CD4-positive, alpha-beta T cell treated with Interferon gamma for 1 hour (primary cell): ENCODE data around the gene SNX3.

Source experiments
- DNase-seq: peaks from one replicate; pipeline ENCODE4 v3.0.0-alpha.2; 2020

The SNX3 gene

DNA sequence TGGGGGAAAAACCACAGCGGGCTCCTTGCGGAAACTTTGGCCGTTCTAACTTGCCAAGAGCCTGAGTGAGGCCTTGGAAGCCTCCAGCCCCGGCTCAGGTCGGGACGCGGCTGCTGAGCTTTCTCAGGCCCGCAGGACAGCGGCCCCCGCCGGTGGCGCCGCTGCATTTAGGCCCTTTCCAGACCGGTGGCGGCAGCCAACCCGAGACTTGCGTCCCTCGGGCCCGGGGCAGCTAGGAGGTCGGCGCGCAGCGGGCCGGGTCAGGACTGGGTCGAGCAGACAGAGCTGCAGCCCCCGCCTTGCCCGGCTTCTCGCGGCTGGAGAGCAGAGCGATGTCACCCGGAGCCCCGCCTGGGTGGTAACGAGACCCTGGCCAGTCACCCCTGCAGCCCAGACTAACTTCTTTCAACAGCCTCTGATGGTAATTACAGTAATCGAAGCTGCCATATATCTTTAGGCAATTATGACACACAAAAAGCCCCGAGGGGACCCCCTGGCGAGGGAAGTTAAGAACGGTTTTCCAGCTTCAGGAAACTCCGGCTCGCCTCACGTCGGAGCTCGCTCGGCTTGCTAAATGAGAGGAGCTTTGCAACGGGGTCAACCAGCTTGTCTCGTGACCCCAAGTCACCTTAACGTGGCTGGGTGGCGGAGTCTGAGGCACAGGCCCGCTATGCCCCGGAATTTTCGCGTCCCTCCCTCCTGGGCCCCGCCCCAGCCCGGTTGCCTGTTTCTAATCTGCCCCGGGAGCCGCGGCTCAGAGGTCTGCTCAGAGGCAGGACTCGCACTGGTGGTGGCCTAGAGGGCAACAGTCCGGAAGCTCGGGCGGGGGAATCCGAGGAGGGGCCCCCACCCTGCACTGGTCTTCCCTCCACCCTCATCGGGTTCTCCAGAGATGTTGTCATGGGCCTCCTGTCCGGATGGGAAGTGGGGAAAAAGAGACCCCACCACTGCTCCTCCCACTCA is 92.1 kb downstream of the SNX3 start:
- DNase-seq, result no peak

DNA sequence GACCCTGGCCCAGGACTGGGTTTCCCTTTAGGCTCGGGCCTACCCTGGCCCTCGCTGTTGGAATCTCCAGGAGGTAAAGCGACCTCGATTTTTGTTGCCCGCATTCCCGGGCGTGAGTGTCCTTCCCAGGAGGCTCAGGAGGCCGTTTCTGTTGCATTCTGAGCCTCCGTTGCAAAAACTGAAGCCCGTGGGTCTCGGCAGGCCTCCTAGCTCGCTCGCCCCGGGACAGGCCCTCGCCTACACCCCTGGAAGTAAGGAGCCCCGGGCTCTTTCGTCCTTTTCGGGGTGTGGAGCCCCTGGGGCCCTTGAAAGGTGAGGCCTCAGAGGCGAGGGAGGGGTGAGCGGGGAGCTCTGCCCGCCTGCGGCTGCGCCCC is 92.8 kb downstream of the SNX3 start:
- no peak for DNase-seq

DNA sequence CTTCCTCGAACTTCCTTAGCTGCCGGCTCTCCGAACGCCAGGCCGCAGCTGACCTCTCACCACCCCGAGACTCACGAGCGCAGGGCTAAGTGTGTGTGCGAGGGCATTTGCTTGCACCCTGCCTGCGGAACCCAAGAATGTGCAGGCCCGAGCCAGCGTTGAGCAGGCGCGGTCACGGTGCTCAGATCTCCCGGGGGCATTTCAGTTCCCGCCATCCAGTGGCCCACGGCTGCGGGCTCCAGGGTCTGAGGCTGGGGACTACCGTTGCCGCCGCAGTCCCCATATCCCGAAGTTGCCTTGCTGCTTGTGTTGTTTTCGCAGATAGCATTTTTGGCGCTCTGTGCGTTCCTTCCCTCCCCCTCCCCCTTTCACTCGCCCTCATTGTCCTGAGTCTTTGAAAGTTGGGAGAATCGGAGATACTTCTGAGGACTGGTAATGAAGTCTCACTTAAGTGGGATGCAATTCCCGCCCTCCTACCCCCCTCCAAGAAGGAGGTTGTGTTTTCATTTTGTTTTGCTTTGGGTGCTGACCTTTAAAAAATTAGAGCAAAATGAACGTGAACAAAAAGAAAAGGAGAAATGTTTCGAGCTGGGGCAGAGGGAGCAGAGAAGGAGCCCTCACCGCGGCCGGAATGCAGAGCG is 93.3 kb downstream of the SNX3 start:
- DNase-seq, result no peak

DNA sequence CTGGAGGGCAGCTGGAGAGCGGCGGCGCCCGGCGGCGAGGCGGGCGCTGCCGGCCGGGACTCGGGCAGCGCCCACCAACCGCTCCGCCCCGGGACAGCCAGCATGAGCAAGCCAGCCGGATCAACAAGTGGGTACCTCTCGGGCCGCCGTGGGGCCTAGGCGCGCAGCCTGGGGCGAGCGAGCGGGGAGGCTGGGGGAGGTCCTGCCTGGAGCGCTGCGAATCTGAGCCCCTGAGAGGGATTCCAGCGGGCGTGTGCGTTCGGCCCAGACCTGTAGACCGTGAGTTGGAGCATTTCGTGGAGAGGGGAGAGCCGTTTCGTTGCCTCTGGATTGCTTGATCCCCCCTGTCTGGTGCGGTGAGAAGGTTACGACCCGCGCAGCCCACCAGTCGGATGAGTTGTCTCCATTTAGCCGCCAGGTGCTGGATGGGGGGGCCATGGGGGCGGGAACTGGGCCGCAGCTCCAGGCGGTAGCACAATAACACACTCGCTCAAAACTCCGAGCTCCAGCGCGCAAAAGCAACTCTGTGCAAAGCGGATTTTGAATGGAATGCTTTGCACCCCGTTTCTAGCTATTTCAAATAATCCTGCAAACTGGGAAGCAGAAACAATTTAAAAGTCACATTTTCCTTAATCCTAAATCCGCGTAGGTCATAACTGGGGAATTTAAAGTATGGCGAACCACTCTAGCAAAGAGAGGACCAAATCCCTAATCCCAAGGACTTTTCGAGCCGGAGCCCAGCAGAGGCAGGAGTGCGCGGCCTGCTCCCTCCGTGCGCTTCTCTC is 94.0 kb downstream of the SNX3 start:
- DNase-seq, result no peak

DNA sequence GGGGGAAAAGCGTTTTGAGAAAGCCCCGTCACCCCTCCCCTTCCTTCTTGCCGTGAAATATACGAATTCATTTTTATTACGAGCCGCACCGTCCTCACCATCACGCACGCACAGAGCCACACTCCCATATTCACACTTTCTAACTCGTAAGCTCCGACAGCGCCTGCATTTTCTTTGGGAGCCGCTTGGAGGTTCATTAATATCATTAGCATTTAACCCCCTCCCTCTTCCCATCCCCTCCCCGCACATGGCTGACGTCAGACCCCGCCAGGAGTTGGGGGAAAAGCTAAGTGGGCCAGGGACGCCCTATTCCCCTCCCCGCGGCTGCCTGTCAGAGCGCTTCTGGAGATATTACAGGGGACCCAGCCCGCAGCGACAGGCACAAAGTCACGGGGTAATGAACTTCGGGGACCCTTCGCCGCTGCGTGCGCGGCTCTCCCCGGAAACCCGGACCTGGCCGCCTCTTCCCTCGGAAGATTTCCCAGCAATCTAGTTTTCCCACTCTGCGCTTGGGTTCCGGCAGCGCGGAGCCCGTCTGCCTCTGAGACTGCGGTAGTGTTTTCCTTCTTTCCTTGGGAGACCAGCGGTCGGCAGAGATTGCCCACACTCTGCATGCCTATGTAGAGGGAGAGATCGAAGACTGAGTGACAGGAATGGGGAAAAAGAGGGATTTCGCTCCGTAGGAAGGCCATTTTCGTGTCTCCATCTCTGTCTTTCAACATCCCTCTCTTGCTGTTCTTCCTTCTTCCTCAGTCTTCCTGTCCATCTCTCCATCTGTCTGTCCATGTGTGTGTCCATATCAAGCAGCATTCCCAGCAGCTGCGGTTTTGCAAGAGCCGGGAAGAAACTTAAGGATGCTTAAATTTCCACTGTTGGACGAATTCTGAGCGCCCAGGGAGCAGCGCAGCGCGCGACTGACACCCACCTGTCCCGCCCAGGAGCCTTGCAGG is 94.9 kb downstream of the SNX3 start, which contains the start of gene NR2E1:
TSS of gene NR2E1 (plus strand) at position 309 of the 950 bp plus-strand sequence. CDS start 744 bp downstream, outside the sequence.
- DNase-seq, result no peak

DNA sequence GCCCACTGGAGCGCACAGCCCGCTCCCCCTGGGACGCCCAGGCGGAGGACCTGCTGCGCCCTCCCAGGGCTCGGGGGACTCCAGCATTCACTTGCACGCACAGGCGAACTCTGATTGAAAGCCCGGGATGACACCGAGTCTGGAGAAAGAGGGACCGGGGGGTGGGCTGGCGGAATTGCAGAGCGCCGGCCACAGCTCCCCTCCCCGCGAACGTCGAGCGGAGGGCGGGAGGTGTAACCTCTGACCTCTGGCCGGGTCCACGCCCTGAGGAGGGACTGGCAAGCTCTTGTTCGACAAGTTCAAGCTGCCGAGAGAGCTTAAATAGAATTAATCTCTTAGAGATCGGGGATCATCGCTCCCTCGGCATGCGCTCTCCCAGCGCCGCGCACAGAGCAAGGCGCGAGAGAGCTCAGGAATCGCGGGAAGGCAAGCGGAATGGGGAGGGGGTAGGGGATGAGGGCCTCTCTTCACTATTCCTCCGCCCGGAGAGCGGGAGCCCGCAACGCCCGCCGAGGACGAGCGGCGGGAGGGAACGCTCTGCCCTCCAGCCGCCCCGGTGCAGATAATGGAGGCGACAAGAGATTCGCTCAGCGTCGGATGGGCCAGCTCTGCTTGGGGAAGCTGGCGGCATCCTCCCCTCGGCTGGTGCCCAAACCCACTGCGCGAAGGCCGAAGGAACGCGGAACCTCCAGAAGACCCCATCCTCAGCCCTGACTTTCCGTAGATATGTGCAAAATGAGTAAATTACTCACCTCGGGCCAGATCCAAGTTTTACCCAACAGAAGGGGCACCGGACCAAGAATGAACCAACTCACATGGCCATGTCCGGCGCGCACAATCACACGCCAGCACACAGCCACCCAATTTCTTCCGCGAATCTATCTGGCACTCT is 95.8 kb downstream of the SNX3 start:
- DNase-seq, result no peak

DNA sequence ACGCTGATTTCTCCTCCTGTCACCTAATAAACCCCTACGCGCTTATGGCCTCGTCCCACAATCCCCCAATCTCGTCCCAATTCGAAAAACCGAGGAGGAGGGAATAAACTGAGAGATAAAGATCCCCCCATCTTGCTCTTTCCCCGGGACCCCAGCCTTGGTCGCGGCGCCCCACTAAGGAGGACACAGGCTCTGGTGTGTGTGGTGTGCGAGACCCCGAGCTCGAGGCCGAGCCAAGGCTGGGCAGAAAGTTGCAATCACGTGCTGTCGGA is 96.4 kb downstream of the SNX3 start:
- DNase-seq, result no peak

DNA sequence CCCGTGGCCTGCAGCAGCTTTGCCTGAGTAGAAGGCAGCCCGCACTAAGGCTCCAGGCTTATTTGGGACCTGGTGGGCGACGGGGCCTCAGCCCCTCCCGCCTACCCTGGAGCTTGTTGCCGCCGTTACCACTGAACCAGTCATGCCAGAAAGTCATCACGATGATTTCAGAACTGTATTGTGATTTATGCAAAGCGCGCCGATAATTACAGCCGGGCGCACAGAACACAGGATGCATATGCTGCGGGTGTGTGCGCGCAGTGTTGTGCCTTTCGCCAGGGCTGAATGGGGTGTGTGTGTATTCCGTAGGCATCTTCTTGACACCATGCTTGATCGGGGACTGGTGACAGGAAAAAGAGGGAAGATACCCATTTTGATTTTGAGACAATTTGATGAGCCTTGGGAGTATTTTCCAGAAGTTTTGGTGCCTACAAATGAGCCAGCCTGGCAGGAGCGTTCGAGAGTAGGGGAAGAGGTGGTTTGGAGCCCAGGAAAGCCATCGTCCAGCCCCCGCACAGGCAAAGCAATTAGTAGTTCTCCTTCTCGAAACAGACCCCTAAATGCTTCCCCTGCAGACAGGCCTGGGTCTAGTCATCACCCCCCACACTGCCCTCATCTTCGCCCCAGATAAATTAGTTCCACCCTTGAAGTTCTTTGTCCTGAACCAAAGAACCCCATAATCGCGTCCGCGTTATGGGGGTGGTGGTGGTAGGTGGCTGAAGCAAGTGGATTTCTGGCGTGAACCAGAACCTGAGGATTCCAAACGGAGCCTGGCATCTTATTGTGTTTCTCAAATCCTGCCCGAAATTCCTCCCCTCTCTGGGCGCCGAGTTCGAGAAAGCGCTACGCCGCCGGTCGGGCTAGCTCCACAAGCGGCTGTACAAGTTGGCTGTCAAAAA is 96.9 kb downstream of the SNX3 start:
- no peak for DNase-seq

DNA sequence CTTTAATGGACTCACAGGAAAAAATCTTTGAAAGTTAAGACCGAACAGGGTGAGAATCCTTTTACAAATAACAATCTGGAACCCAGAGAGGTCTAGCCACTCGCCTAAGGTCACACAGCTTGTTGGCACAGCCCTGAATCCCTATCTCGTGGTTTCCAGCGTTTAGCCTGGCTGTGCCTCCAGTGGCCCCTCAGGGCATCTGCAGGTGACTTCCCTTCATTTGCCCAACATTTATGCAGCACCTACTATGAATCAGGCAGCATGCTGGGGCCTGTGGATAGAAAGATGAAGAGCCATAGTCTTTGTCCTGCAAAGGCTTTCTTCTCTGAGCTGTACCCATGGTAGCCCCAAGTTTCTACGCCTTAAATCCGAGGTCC is 97.6 kb downstream of the SNX3 start:
- DNase-seq, result no peak

DNA sequence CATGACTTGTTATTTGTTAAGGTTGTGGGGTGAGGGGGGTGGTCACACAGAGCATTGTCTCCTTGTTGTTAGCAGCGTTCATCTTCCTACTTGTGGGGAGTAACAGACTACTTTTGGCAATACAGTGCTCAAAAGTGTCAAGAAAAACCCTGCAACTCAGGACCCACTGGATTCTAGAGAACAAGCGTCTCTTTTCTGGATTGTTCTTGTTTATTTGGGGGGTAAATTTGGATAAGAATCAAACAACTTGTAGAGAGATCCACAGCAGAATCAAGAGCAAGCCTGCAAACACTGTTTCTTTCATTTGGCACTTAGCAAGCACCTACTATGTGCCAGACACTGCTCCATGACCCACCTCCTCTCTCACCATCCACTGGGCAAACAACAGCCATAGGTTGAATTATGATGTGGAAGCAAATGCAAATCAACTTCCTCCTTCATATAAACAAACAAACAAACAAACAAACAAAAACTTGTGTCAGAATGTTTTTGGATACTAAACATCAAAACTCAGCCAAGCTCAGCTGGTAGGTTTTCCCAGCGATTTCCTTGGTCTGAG is 99.0 kb downstream of the SNX3 start:
- no peak for DNase-seq
